Stimulated activated CD4-positive, alpha-beta T cell treated with anti-CD3 and anti-CD28 coated beads, Interleukin-2, amount 100 ng/mL, for 48 hours (primary cell): ENCODE measurements around the gene ASH1L.
A peak's percentile ranks its signal among the peaks of the same experiment; 100 is the strongest.

Experiments used
- DNase-seq, 2 donors: peaks; one replicate each; pipeline ENCODE4 v3.0.0-alpha.2; 2020

The ASH1L gene

DNA sequence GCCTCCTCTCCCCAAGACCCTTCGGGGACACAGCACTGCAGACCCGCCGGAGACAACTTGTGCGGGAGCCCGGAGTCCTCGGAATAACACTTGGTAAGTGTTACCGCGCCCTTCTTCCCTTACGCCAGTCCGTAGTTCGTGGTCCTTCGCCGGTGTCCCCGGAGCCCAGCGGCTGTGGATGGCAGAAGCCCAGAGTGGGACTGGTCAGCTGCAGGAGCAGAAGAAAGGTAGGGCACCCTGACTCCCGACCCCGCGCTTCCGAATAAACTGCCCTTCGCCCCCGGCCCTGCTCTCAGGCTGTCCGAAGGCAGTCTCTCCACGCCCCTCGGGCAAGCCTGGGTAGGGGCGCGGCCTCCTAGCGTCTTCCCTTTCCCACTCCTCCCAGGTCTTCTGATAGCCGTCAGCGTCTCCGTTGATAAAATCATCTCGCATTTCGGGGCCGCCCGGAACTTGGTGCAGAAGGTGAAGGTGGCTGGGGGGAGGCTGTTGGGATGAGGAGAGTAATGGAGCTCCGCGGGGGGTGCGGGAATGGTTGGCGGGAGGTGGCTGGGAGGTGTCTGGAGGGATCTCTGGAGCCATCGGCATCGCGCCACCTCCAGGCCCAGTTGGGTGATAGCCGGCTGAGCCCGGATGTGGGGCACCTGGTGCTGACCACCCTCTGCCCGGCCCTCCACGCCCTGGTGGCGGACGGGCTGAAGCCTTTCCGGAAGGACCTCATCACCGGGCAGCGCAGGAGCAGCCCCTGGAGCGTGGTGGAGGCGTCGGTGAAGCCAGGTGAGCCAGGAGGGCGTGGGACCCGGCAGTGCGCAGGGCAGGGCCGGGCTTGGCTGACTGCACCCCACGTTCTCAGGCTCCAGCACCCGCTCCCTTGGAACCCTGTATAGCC, 237.6 kb downstream of the ASH1L start:
- no peak for DNase-seq

DNA sequence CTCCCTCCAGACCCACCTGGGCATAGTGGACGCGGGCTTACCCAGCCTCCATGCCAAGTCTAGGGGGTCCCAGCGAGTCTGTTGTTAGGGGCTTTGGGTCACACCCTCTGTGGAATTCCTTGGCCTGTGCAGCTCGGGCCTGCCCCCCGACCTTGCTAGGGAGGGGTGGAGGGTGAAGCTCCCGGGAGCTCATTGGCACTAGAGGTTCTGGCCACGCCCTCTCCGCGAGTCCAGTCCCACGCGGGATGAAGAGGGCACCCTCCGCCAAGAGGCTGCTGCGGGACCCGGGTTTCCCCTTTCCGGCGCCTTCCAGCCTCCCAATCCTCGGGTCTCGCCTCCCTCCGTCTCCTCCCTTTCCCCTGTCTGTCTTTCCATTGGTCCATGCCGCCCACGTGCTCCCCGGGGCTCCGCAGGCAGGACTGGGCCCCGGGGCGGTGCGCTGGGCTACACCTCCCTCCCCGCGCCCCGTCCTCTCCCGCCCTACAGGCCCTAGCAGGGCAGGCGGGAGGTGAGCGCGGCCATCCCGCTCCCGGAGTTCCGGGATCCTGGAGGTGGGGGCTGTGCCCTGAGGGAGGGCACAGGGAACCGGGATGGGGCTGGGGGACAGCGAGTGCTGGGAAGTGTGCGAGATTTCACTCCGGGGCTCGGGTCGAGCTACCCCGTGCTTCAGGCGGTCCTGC, 238.4 kb downstream of the ASH1L start:
- DNase-seq, result peak; percentile 91

DNA sequence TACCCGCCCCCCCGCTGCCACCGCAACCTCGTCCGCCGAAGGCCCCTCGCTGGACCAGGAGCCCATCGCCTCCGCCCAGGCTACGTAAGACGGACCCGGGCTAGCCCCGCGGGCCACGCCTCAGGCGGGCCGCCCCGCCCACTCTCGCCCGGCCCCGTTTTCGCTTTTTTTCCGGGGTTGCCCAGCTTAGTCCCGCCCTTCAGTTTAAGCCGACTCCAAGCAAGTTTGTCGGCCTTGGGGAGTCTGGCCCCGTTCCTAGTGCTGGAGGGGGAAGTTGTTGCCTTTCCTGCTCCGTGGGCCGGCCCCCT, 238.9 kb downstream of the ASH1L start:
- DNase-seq, result peak; percentile 76 to 83

DNA sequence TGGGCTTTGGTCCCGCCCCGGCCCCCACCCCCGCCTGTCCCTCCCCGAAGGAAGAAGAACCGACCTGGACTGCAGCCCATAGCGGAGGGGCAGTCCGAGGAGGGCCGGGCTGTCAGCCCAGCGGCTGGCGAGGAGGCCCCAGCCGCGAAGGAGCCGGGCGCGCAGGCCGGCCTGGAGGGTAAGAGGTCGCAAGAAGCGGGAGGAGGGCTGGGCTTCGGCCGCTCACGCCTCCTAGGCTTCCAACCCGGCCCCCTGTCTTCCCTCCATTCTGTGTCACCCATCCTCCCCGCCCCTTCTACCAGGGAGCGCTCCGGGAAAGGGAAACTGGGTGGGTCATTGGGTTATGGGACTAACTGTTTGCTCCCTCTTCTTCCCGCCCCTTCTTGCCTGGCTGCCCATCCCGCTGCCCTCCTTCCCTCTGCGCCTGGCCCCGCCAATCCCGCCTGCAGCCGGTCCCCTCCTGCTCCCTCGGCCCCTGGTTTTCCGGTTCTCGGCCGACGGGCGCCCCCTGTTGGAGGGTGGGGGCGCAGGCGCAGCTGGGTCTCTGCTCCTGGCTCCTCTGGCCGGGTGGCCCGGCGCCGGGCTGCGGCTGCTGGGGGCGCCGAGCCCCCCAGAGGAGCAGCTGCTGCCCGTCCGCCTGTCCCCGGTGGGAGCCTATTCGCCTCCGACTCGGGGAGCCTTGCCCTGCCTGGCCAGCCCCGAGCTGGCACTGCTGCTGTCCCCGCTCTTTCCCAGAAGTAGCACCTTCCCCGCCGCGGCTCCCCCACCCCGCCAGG, 239.5 kb downstream of the ASH1L start:
- peak; percentile 94 to 95 for DNase-seq

DNA sequence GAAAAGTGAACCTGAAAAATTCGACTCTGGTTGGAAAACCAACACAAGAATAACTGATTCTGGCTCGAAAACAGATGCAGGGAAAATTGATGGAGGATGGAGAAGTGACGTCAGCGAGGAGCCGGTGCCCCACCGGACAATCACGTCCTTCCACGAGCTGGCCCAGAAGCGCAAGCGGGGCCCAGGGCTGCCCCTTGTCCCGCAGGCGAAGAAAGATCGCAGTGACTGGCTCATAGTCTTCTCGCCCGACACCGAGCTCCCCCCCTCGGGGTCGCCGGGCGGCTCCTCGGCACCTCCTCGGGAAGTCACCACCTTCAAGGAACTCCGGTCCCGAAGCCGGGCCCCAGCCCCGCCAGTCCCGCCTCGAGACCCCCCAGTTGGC, 240.0 kb downstream of the ASH1L start:
- no peak for DNase-seq

DNA sequence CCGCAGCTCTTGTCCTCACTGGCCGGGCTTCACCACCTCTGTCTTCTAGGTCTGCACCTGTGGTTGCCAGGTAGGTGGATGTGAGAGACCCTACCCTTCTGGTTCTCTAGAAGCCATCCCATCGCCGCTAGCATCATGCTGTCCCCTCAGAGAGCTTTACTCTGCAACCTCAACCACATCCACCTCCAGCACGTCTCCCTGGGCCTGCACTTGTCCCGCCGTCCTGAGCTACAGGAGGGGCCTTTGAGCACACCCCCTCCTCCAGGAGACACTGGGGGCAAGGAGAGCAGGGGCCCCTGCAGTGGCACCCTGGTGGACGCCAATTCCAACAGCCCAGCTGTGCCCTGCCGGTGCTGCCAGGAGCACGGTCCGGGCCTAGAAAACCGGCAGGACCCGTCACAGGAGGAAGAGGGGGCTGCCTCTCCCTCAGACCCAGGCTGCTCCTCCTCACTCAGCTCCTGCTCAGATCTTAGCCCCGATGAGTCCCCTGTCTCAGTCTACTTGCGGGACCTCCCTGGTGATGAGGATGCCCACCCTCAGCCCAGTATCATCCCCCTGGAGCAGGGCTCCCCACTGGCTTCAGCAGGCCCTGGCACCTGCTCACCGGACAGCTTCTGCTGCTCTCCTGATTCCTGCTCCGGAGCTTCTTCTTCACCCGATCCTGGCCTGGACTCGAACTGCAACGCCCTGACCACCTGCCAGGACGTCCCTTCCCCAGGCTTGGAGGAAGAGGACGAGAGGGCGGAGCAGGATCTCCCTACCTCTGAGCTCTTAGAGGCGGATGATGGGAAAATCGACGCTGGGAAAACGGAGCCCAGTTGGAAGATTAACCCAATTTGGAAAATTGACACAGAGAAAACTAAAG, 240.7 kb downstream of the ASH1L start:
- no peak for DNase-seq

DNA sequence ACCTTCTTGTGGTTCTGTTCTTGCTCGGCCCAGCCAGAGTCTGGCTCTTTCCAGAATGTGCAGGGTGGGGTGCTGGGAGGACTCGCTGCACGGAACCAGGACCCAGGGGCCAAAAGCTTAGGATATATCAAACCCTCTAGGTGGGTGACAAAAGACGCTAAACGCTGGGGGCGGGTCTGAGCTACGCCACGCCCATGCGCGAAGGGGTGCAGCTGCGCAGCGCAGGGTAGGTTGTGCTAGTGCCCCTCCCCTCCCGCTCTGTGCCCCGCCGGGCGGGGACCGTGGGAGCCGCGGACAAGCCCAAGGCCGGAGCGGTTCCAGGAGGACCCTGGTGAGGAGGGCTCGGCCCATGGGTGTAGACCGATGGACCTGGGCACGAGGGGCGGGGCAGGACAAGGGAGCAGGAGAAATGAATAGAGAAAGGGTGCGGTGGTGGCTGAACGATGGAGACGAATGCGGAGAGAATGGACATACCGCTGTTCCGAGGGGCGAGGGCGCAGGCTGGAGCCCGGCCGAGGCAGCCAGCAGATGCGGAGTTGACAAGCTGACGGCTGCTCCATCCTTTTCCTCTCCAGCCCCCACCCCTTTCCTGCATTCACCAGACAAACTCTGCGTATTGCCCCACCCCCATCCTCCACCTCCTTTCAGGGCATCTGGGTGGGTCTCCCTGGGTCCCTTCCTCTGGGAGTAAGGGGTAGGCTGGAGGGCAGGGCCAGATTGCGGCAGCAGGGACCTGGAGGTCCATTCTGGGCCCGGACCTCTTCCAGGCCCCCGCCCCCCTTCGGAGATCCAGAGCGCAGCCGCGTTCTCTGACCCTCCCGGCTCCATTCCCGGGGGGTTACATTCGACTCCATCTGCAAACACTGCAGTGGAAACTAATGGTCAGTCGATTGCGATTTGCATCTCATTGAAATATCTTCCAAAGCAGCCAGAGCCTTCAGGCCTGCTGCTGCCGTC, 241.7 kb downstream of the ASH1L start, which contains the start of gene RUSC1:
RUSC1 (plus strand) TSS at position 234 of the 957 bp plus-strand sequence. CDS start 880 bp downstream, outside the sequence.
- DNase-seq, result peak; percentile 64 to 68

DNA sequence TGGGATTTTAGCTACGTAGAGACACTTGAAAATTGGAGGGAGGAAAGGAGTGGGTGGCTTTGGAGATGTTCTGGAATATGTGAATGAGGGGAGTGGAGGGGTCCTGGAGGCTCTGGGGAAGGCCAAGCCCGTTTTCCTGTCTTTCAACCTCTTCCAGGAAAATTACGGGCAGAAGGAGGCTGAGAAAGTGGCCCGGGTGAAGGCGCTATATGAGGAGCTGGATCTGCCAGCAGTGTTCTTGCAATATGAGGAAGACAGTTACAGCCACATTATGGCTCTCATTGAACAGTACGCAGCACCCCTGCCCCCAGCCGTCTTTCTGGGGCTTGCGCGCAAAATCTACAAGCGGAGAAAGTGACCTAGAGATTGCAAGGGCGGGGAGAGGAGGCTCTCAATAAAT, 242.4 kb downstream of the ASH1L start:
- no peak for DNase-seq

DNA sequence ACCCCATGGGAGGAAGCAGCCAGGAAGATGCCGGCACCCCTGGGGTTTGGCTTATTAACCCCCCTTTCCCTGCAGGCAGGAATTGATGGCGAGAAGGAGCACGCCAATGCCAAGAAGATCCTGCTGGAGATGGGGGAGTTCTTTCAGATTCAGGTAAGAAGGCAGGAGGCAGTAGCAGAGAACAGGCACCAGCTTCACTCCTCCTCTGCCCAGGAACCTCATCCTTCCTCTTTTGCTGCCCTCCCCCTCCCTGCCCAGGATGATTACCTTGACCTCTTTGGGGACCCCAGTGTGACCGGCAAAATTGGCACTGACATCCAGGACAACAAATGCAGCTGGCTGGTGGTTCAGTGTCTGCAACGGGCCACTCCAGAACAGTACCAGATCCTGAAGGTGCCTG, 243.1 kb downstream of the ASH1L start:
- no peak for DNase-seq

DNA sequence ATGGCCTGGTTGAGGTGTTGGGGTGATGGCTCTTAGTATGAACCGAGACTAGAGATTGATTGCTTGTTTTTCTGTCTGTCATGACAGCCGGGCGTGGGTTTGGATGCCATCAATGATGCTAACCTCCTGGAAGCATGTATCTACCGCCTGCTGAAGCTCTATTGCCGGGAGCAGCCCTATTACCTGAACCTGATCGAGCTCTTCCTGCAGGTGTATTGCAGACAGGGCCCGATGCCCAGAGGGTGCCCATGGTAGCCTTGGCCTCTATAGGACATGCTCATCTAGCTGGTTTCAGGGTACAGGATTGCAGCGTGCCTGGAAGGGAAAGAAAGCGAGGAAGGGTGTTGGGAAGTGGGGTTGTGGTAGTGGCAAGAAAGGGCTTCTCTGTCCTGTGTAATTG, 244.5 kb downstream of the ASH1L start:
- DNase-seq, result no peak

DNA sequence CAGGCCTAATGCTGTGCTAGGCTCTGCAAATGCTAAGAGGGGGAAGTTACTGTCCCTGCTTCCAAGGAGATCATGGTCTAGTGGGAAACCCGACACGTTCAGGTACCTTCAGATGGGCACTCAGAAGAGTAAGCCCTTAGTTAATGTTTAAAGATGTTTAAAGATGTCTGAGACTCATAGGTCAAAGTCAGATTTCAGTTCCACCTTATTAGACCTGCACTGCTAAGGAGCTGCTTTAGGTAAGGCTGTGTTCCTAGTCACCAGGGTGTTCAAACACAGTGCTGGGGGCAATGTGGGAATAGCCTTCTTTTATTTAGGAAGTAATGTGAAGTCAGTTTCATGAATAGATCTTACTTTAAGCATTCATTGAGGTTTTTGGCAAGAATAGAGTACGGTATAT, 245.7 kb downstream of the ASH1L start:
- DNase-seq, result no peak

DNA sequence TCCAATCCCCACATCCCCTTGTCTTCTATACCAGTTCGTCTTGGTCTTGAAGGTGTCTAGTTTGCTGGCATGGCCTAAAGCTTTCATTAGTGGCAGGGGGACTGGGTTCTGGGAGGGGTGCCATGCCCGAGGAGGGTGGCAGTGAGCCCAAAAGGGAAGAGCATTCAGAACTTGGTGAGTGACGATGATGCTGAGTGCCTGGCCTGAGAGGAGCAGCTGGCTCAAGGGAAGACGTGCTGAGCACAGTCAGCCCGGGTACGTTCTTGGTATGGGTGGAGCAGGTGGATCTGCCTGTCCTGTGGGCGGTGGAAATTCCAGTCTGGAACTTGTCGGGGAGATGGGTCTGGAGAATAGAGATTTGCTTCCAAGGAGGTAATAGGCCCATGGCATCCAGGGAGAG, 249.3 kb downstream of the ASH1L start:
- no peak for DNase-seq

DNA sequence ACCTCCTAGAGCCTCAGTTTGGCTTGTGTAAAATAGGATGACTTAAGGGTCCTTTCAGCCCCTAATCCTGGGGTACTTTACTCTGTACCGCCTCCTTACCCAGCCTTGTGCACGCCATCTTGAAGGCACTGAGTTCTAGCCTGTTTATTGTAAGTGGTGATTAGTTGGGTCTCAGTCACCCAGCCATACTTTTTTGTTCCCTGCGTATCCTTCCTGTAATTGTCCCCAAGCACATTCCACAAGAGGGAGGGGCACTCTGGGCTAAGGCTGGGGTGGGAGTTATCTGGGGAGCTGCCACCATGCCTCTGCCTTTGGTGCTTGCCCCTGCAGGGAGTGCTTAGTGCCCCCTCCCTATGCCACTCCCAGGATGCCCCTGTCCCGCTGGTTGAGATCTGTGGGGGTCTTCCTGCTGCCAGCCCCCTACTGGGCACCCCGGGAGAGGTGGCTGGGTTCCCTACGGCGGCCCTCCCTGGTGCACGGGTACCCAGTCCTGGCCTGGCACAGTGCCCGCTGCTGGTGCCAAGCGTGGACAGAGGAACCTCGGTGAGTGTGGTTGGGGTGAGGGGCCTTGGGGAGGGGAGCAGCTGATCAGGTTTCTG, 253.1 kb downstream of the ASH1L start:
- no peak for DNase-seq

DNA sequence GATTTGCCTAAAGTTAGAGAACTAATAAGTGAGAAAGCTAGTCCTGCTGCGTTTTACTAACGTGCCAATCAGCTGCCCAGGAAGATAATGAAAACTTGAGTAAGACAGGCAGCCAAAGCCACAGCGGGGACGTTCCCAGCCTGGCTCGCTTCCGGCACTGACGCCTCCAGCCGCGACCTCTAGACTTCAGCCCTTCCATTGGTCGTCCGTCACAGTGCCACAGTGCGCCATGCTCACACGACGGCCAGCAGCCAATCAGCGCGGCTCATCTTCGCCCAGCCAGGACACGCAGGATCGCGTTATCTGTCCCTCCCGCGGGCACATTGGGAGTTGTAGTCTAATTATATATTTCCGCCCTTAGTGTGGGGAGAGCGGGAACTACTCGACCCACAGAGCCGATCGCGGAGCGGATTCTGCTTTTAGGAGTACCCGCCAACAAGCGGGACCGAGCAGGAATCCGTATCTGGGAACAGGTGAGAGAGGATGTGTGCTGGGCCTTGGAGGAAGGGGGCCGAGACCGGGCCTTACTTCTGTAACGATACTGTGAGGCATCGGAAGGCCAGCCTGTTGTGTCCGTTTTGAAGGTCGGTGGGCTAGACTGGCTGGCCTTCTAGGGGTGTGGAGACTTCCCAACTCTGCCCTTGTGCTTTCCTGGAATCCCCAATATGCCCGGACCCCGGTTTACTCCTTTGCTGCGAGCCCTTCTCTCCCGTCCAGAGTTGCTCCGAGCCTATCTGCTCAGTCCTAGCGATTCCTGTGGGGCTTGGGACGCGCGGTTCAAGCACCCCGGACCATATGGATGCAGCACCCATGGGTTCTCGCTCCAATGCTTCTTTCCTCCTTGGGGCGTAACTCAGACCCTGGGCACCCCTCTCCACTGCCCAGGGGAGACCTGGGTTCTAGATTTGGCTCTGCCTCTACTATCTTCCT, 253.8 kb downstream of the ASH1L start, which contains the start of gene FDPS:
FDPS (plus strand) TSS at position 374 of the 930 bp plus-strand sequence. CDS start 924 bp downstream, outside the sequence.
- peak; percentile 92 for DNase-seq

DNA sequence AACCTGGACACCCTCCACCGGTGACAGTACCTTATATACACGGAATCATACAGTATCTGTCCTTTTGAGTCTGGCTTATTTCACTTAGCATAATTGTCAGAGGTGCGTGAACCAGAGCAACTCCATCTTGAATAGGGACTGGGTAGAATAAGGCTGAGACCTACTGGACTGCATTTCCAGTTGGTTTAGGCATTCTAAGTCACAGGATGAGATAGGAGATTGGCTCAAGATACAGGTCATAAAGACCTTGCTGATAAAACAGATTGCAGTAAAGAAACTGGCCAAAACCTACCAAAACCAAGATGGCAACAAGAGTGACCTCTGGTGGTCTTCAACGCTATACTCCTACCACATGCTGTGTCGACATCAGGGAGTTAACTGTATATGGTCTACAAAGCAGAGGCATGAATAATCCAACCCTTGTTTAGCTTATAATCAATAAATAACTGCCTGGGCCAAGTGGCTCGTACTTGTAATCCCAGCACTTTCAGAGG, 255.3 kb downstream of the ASH1L start:
- DNase-seq, result no peak

DNA sequence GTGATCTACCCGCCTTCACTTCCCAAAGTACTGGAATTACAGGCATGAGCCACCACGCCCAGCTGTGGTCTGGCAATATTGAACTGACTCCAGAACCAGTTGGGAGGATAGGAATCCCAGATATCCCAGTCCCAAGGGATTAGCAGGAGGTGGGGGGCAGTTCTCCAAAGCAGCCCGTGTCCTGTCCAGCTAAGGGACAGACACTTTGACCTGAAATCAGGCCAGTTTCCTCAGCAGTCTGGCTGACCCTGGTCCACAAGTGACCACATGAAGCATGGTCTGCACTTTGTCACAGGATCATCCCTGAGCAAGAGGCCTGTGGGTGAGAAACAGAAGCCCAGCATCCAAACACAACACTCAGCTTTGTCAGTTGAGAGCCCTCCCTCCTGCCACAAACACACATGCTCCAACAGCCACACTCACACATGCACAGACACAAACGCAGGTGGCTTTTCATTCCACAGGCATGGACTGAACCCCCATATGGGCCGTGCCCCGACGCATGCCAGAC, 256.7 kb downstream of the ASH1L start:
- DNase-seq, result no peak

DNA sequence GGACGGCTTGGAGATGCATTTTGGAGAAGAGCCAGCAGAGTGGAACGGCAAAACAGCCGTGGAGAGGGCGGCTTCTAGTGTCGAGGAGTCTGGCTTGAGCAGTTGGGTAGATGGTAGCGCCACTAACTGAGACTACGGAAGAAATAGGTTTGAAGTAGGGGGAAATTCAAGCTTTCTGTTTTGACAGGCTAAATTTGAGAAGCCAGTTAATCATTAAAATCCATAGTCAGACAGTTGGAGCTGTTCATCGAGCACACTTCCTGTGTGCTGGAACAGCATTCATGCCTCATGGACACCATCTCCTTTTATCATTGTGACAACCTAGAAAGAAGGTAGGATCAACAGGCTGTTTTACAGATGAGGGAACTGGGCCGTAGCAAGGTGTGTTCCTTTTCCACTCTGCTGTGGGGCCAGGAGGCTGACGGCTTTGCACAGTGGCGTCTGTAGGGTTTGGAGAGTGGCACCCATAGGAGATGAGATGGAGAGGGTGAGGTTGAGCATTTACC, 258.0 kb downstream of the ASH1L start:
- no peak for DNase-seq

DNA sequence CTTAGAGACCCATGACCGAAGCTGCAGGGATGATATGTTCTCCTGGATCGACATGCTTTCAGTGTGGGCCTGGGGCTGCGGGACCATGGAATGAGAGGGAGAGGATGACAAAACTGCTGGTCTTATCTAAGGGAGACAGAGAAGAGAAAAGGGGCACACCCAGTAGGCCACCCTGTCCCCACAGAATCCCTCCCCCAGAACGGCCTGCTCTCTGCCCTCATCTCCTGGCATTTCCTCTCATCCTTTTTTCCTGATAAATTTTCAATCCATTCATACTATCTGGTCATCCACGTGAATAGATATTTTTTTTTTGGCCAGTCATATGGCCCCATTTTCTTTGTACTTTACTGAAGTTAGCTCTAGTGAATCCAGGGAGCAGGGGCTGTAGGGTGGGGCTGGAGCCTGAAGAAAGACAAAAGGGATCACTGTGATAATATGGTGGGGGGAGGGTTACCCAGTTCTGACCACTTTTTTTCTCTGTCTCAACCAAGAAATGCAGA, 261.2 kb downstream of the ASH1L start, which contains the start of gene PKLR:
PKLR (minus strand) TSS at position 97 of the 500 bp plus-strand sequence; CDS start at position 54, 43 bp downstream.
- DNase-seq, result no peak
